ENCODE results near the gene HOXD11. TPM values are rescaled to one million over a fixed set of nuclear protein-coding genes. Genes with fewer than 3 reads are reported as not detected.

The HOXD11 gene
- total and polyA plus RNA-seq, 2 experiments from 2014 or later = not detected

- H3K79me2 ChIP-seq (replicated peaks; ENCODE audit: insufficient read depth) = no peaks in the 10 kb centered on the region
- no peaks in the 10 kb centered on the region for H3K9me2 ChIP-seq (ENCODE audit: insufficient read depth)
- H3F3A ChIP-seq (replicated peaks; ENCODE audit: low read depth) = peaks cover 49% of the 10 kb centered on the region; the same call in 1 of the 2 replicates
- Mint-ChIP-seq H3K9me3 (peaks cover 15% of the 10 kb centered on the region; the same call in 2 of the 3 replicates), H3K36me3 (ENCODE audit: low read depth) (no peaks in the 10 kb centered on the region), H3K4me1 (peaks cover 27% of the 10 kb centered on the region), H3K27me3 (ENCODE audit: insufficient read depth, low read depth, poor library complexity) (peaks cover 95% of the 10 kb centered on the region), H3K27ac (no peak overlapping the region), H3K4me3 (no peak overlapping the region; the same call in 2 of the 3 replicates)
- H2AFZ ChIP-seq = no peak overlapping the region
- H3K36me3 ChIP-seq (ENCODE audit: insufficient read depth) = no peaks in the 10 kb centered on the region
- H3K27me3 ChIP-seq (ENCODE audit: insufficient read depth) = peaks cover 100% of the 10 kb centered on the region
- no peak for ATAC-seq
- TF ChIP-seq ZNF462 (CRISPR knock-in tag; IDR thresholded peaks at IDR 0.05) (no peak), NANOG (IDR thresholded peaks at IDR 0.05; ENCODE audit: borderline replicate concordance) (no peak), EZH2 (IDR thresholded peaks at IDR 0.05; ENCODE audit: low read depth, unreplicated experiment) (peak; percentile 45), CREB1 (CRISPR knock-in tag; IDR thresholded peaks at IDR 0.05; ENCODE audit: low read depth) (no peak), EZH2phosphoT487 (IDR thresholded peaks at IDR 0.05; ENCODE audit: unreplicated experiment) (peak; percentile 51), CTCF (conservative IDR thresholded peaks at IDR 0.05; ENCODE audit: low read depth in 2 of 2) (peak; percentile 79 to 96), REST (IDR thresholded peaks at IDR 0.05; ENCODE audit: unreplicated experiment) (no peak), POLR2AphosphoS5 (IDR thresholded peaks at IDR 0.05; ENCODE audit: low read depth) (no peak), ZNF331 (CRISPR knock-in tag; IDR thresholded peaks at IDR 0.05; ENCODE audit: low read depth) (no peak), ETS1 (IDR thresholded peaks at IDR 0.05) (no peak), ZNF114 (CRISPR knock-in tag; IDR thresholded peaks at IDR 0.05) (no peak), STAT1 (IDR thresholded peaks at IDR 0.05; ENCODE audit: unreplicated experiment) (no peak), JUNB (IDR thresholded peaks at IDR 0.05; ENCODE audit: unreplicated experiment) (no peak)
- H3K4me3 ChIP-seq = no peak overlapping the region
- peaks cover 35% of the 10 kb centered on the region for H4K20me1 ChIP-seq (replicated peaks; ENCODE audit: insufficient read depth)
- no peak overlapping the region for H3K27ac ChIP-seq (ENCODE audit: low read depth)
- no peak overlapping the region for H3K4me2 ChIP-seq
- peak; percentile 78 for DNase-seq (ENCODE audit: low spot score)
- H3K4me1 ChIP-seq (ENCODE audit: insufficient read depth) = peaks cover 8% of the 10 kb centered on the region
Observed at GRCh38 chr2:176126929-176127773, 20.1 kb downstream of the HOXD11 start.
